Transverse colon (tissue), 4 donors: ENCODE results near the gene AFP. TPM values are rescaled to one million over a fixed set of nuclear protein-coding genes. Genes with fewer than 3 reads are reported as not detected.

Experiments
- DNase-seq: peaks from one replicate; pipeline ENCODE4 v3.0.0-alpha.2; 2019
- H3K27ac ChIP-seq, 4 donors: fragments of 200-600 bp; sonication (generic); 2 replicates each; pipeline ENCODE4 v1.5.1; 2016 to 2018; ENCODE audit warnings: inconsistent platforms in 4 of 4
- H3K27me3 ChIP-seq: fragments of 200-600 bp; sonication (generic); 2 replicates; pipeline ENCODE4 v1.5.1; 2017; ENCODE audit warnings: inconsistent platforms
- H3K36me3 ChIP-seq, 4 donors: fragments of 200-600 bp; sonication (generic); 2 replicates each; pipeline ENCODE4 v1.5.1; 2017 to 2019; ENCODE audit warnings: inconsistent platforms in 4 of 4
- H3K4me1 ChIP-seq, 4 donors: fragments of 200-600 bp; sonication (generic); 2 replicates each; pipeline ENCODE4 v1.5.1; 2017 to 2020; ENCODE audit warnings: inconsistent platforms in 4 of 4
- H3K4me3 ChIP-seq, 4 donors: fragments of 200-600 bp; sonication (generic); 1 replicate in 1 of 4; 2 replicates in 3 of 4; pipeline versions ENCODE4 v1.5.1 to v1.6.1; 2017 to 2019; ENCODE audit warnings: inconsistent platforms in 4 of 4
- H3K9me3 ChIP-seq, 2 donors: fragments of 200-600 bp; sonication (generic); 2 replicates each; pipeline ENCODE4 v1.5.1; 2017 to 2019; ENCODE audit warnings: inconsistent platforms in 2 of 2
- EP300 ChIP-seq: sonication (generic); formaldehyde crosslinking; IDR thresholded peaks from one replicate; pipeline ENCODE4 v1.6.1; 2017; ENCODE audit warnings: antibody characterized with exemption, low read depth
- POLR2A ChIP-seq: fragments of 450-650 bp; IDR thresholded peaks from one replicate; pipeline ENCODE4 v1.6.1; 2016; ENCODE audit warnings: antibody characterized with exemption, mild to moderate bottlenecking, moderate library complexity
- POLR2AphosphoS5 ChIP-seq, 3 donors: sonication (generic); formaldehyde crosslinking; IDR thresholded peaks; one replicate each; pipeline ENCODE4 v1.6.1; 2016; ENCODE audit warnings: antibody characterized with exemption in 3 of 3
- WGBS, 2 donors: methylation state at CpG; one replicate each; pipeline ENCODE4 v1.1.5; 2018; ENCODE audit warnings: low coverage in 1 of 2; 5-methylcytosine and 5-hydroxymethylcytosine counted together
- in situ Hi-C, 4 donors: fragments of 200-750 bp; cut with MboI; loops; one replicate each; pipeline versions ENCODE4 v1.15.0 to v1.15.1; 2017; ENCODE audit warnings: low sequenced_read_pairs in 3 of 4, low pct_ligation_motif_present in 1 of 4, low pct_unique_long_range_greater_than_20kb in 1 of 4
- intact Hi-C: fragments of 100-400 bp; cut with DNase I; formaldehyde crosslinking; loops from one replicate; pipeline ENCODE4 v1.15.1; 2023; ENCODE audit warnings: low total_unique reads
- total RNA-seq, 4 donors: library from RNA; depleted of rRNA; stranded (reverse); fragments of >200 nt; gene quantifications; one replicate each; pipeline ENCODE4 v1.1.0, GENCODE V29; 2016
- TF ChIP-seq, protein P1 (sequence below), 5 experiments: fragments of 200-600 bp in 3 of 5; fragments of 450-650 bp in 2 of 5; sonication (generic) in 3 of 5; IDR thresholded peaks; 1 replicate in 2 of 5; 2 replicates in 3 of 5; pipeline ENCODE4 v1.5.1; 2016 to 2017; ENCODE audit warnings: antibody characterized with exemption in 5 of 5, inconsistent platforms in 3 of 5, mild to moderate bottlenecking in 2 of 5, moderate library complexity in 1 of 5

The AFP gene
- total RNA-seq, 4 donors from 2014 or later: not detected

DNA sequence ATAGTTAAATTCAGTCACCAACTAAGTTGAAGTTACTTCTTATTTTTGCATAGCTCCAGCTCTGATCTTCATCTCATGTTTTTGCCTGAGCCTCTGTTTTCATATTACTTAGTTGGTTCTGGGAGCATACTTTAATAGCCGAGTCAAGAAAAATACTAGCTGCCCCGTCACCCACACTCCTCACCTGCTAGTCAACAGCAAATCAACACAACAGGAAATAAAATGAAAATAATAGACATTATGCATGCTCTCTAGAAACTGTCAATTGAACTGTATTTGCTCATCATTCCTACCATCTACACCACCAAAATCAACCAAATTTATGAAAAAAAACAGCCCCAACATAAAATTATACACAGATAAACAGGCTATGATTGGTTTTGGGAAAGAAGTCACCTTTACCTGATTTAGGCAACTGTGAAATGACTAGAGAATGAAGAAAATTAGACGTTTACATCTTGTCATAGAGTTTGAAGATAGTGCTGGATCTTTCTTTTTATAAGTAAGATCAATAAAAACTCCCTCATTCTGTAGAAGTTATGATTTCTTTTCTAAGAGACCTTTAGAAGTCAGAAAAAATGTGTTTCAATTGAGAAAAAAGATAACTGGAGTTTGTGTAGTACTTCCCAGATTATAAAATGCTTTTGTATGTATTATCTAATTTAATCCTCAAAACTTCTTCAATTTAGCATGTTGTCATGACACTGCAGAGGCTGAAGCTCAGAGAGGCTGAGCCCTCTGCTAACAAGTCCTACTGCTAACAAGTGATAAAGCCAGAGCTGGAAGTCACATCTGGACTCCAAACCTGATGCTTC lies 24.9 kb upstream of the AFP start:
- Histone ChIP-seq H3K4me3 (no peak overlapping the region), H3K27me3 (no peaks in the 10 kb centered on the region), H3K9me3 (no peaks in the 10 kb centered on the region), H3K4me1 (no peaks in the 10 kb centered on the region), H3K36me3 (no peaks in the 10 kb centered on the region), H3K27ac (no peak overlapping the region)
- in situ Hi-C loops: no loop called here
- intact Hi-C loops: no loop called here
- 64 to 77% methylated on average over 3 of the region's 3 CpGs for WGBS, 2 donors
- TF ChIP-seq EP300: no peak
- TF ChIP-seq, protein P1, sequence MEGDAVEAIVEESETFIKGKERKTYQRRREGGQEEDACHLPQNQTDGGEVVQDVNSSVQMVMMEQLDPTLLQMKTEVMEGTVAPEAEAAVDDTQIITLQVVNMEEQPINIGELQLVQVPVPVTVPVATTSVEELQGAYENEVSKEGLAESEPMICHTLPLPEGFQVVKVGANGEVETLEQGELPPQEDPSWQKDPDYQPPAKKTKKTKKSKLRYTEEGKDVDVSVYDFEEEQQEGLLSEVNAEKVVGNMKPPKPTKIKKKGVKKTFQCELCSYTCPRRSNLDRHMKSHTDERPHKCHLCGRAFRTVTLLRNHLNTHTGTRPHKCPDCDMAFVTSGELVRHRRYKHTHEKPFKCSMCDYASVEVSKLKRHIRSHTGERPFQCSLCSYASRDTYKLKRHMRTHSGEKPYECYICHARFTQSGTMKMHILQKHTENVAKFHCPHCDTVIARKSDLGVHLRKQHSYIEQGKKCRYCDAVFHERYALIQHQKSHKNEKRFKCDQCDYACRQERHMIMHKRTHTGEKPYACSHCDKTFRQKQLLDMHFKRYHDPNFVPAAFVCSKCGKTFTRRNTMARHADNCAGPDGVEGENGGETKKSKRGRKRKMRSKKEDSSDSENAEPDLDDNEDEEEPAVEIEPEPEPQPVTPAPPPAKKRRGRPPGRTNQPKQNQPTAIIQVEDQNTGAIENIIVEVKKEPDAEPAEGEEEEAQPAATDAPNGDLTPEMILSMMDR (IDR thresholded peaks at IDR 0.05): no peak
- TF ChIP-seq POLR2A: no peak
- TF ChIP-seq POLR2AphosphoS5 (IDR thresholded peaks at IDR 0.05): no peak
- DNase-seq: no peak

DNA sequence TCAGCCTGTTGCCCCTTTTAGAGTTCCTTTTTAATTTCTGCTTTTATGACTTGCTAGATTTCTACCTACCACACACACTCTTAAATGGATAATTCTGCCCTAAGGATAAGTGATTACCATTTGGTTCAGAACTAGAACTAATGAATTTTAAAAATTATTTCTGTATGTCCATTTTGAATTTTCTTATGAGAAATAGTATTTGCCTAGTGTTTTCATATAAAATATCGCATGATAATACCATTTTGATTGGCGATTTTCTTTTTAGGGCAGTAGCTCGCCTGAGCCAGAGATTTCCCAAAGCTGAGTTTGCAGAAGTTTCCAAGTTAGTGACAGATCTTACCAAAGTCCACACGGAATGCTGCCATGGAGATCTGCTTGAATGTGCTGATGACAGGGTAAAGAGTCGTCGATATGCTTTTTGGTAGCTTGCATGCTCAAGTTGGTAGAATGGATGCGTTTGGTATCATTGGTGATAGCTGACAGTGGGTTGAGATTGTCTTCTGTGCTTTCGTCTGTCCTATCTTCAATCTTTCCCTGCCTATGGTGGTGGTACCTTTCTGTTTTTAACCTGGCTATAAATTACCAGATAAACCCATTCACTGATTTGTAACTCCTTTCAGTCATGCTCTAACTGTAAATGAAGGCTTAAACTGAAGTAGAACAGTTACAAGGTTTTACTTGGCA lies 24.1 kb upstream of the AFP start:
- no peak overlapping the region for H3K4me3 ChIP-seq
- DNase-seq: no peak
- intact Hi-C loops: no loop called here
- H3K27ac ChIP-seq: no peak overlapping the region
- 89 to 90% methylated on average over 6 to 8 of the region's 8 CpGs for WGBS, 2 donors
- no peaks in the 10 kb centered on the region for H3K27me3 ChIP-seq
- no peaks in the 10 kb centered on the region for H3K9me3 ChIP-seq
- no peaks in the 10 kb centered on the region for H3K4me1 ChIP-seq
- TF ChIP-seq EP300 (no peak), POLR2A (no peak), POLR2AphosphoS5 (IDR thresholded peaks at IDR 0.05) (no peak)
- TF ChIP-seq, protein P1 (IDR thresholded peaks at IDR 0.05): no peak
- in situ Hi-C loops: no loop called here
- no peaks in the 10 kb centered on the region for H3K36me3 ChIP-seq

DNA sequence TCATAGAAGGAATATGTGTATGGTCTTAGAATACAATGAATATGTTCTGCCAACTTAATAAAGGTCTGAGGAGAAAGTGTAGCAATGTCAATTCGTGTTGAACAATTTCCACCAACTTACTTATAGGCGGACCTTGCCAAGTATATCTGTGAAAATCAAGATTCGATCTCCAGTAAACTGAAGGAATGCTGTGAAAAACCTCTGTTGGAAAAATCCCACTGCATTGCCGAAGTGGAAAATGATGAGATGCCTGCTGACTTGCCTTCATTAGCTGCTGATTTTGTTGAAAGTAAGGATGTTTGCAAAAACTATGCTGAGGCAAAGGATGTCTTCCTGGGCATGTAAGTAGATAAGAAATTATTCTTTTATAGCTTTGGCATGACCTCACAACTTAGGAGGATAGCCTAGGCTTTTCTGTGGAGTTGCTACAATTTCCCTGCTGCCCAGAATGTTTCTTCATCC lies 22.7 kb upstream of the AFP start:
- DNase-seq: no peak
- Histone ChIP-seq H3K4me3 (no peak overlapping the region), H3K27ac (no peak overlapping the region), H3K9me3 (no peaks in the 10 kb centered on the region), H3K36me3 (no peaks in the 10 kb centered on the region), H3K27me3 (no peaks in the 10 kb centered on the region), H3K4me1 (no peaks in the 10 kb centered on the region)
- no peak for TF ChIP-seq POLR2A
- TF ChIP-seq POLR2AphosphoS5 (IDR thresholded peaks at IDR 0.05): no peak
- TF ChIP-seq, protein P1 (IDR thresholded peaks at IDR 0.05): no peak
- TF ChIP-seq EP300: no peak
- in situ Hi-C loops (no loop called here), intact Hi-C loops (no loop called here)
- 86 to 91% methylated on average over 4 of the region's 4 CpGs for WGBS, 2 donors

DNA sequence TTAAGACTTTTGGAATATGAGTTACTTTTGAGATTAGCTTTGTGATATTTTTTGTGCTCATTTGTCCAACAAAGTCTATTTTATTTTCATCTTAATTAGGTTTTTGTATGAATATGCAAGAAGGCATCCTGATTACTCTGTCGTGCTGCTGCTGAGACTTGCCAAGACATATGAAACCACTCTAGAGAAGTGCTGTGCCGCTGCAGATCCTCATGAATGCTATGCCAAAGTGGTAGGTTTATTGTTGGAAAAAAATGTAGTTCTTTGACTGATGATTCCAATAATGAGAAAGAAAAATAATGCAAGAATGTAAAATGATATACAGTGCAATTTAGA lies 21.1 kb upstream of the AFP start:
- H3K4me3 ChIP-seq: no peak overlapping the region
- intact Hi-C loops (no loop called here), in situ Hi-C loops (no loop called here)
- WGBS, 2 donors: 66 to 78% methylated on average over 2 of the region's 2 CpGs
- no peaks in the 10 kb centered on the region for H3K9me3 ChIP-seq
- H3K4me1 ChIP-seq: no peaks in the 10 kb centered on the region
- no peaks in the 10 kb centered on the region for H3K36me3 ChIP-seq
- no peak for DNase-seq
- no peak overlapping the region for H3K27ac ChIP-seq
- TF ChIP-seq, protein P1 (IDR thresholded peaks at IDR 0.05): no peak
- TF ChIP-seq POLR2AphosphoS5 (IDR thresholded peaks at IDR 0.05) (no peak), EP300 (no peak), POLR2A (no peak)
- no peaks in the 10 kb centered on the region for H3K27me3 ChIP-seq
